Nephron progenitor cell (in vitro differentiated cells): ENCODE results near the gene OR8D1.

Source experiments
- DNase-seq: peaks from one replicate; pipeline ENCODE4 v3.0.0; 2021
- H3K27ac Mint-ChIP-seq: 2 replicates; pipeline ENCODE4 v1.8.0; 2021; ENCODE audit warnings: mild to moderate bottlenecking, moderate library complexity, mixed read lengths
- H3K27me3 Mint-ChIP-seq: 2 replicates; pipeline ENCODE4 v1.8.0; 2021; ENCODE audit warnings: mild to moderate bottlenecking, low read depth, mixed read lengths; ENCODE audit not compliant: poor library complexity
- H3K36me3 Mint-ChIP-seq: 2 replicates; pipeline ENCODE4 v1.8.0; 2021; ENCODE audit warnings: low read depth, mixed read lengths
- H3K4me1 Mint-ChIP-seq: 2 replicates; pipeline ENCODE4 v1.8.0; 2021; ENCODE audit warnings: mixed read lengths
- H3K4me3 Mint-ChIP-seq: 2 replicates; pipeline ENCODE4 v1.8.0; 2021; ENCODE audit warnings: mild to moderate bottlenecking, moderate library complexity, mixed read lengths
- H3K9me3 Mint-ChIP-seq: 2 replicates; pipeline ENCODE4 v1.8.0; 2021; ENCODE audit warnings: mild to moderate bottlenecking, moderate library complexity, mixed read lengths
- CTCF ChIP-seq: fragments of 200-600 bp; sonication (generic); IDR thresholded peaks from 2 replicates; pipeline ENCODE4 v1.5.0; 2021; ENCODE audit warnings: antibody characterized with exemption

The OR8D1 gene

GRCh38 chr11:124301548-124301947 lies 12.2 kb downstream of the OR8D1 start:
- H3K27ac Mint-ChIP-seq: no peak overlapping the region
- DNase-seq: no peak
- no peak for TF ChIP-seq CTCF
- peaks cover 4% of the 10 kb centered on the region for H3K4me1 Mint-ChIP-seq
- H3K4me3 Mint-ChIP-seq: no peak overlapping the region
- peaks cover 10% of the 10 kb centered on the region for H3K9me3 Mint-ChIP-seq
- H3K36me3 Mint-ChIP-seq: no peaks in the 10 kb centered on the region
- peaks cover 4% of the 10 kb centered on the region for H3K27me3 Mint-ChIP-seq

- no peak overlapping the region for H3K27ac Mint-ChIP-seq
- TF ChIP-seq CTCF: no peak
These were observed 15.8 kb downstream of the OR8D1 start for GRCh38 chr11:124297921-124298320.

GRCh38 chr11:124296016-124296415 lies 17.7 kb downstream of the OR8D1 start:
- no peak for TF ChIP-seq CTCF
- Mint-ChIP-seq H3K4me3 (no peak overlapping the region), H3K27ac (no peak overlapping the region)

More at GRCh38 chr11:124297921-124298320, 15.8 kb downstream of the OR8D1 start:
- H3K9me3 Mint-ChIP-seq: peaks cover 10% of the 10 kb centered on the region
- no peak overlapping the region for H3K4me3 Mint-ChIP-seq
- H3K27me3 Mint-ChIP-seq: peaks cover 4% of the 10 kb centered on the region
- H3K4me1 Mint-ChIP-seq: peaks cover 4% of the 10 kb centered on the region
- no peaks in the 10 kb centered on the region for H3K36me3 Mint-ChIP-seq
- DNase-seq: no peak

GRCh38 chr11:124294687-124295086 lies 19.1 kb downstream of the OR8D1 start:
- no peak for DNase-seq
- peaks cover under 1% of the 10 kb centered on the region for H3K27me3 Mint-ChIP-seq
- H3K4me1 Mint-ChIP-seq: peaks cover 8% of the 10 kb centered on the region
- no peak overlapping the region for H3K4me3 Mint-ChIP-seq
- no peak overlapping the region for H3K27ac Mint-ChIP-seq
- no peak for TF ChIP-seq CTCF
- H3K9me3 Mint-ChIP-seq: peaks cover 24% of the 10 kb centered on the region
- no peaks in the 10 kb centered on the region for H3K36me3 Mint-ChIP-seq

More at GRCh38 chr11:124296016-124296415, 17.7 kb downstream of the OR8D1 start:
- Mint-ChIP-seq H3K27me3 (peaks cover 4% of the 10 kb centered on the region), H3K36me3 (no peaks in the 10 kb centered on the region), H3K9me3 (peaks cover 17% of the 10 kb centered on the region), H3K4me1 (peaks cover 8% of the 10 kb centered on the region)
- DNase-seq: no peak

GRCh38 chr11:124285610-124286344 lies 28.0 kb downstream of the OR8D1 start:
- Mint-ChIP-seq H3K4me3 (no peak overlapping the region), H3K4me1 (no peaks in the 10 kb centered on the region), H3K36me3 (no peaks in the 10 kb centered on the region), H3K9me3 (peaks cover 54% of the 10 kb centered on the region), H3K27ac (no peak overlapping the region), H3K27me3 (no peaks in the 10 kb centered on the region)
- DNase-seq: no peak
- TF ChIP-seq CTCF: no peak

- peaks cover 31% of the 10 kb centered on the region for H3K9me3 Mint-ChIP-seq
- DNase-seq: no peak
- no peaks in the 10 kb centered on the region for H3K36me3 Mint-ChIP-seq
- H3K4me1 Mint-ChIP-seq: no peaks in the 10 kb centered on the region
- H3K4me3 Mint-ChIP-seq: no peak overlapping the region
- no peak overlapping the region for H3K27ac Mint-ChIP-seq
- no peaks in the 10 kb centered on the region for H3K27me3 Mint-ChIP-seq
- no peak for TF ChIP-seq CTCF
These were observed 35.5 kb downstream of the OR8D1 start for GRCh38 chr11:124278261-124278660.
